HG03064 (cell line): ENCODE data around the gene CGB3.

Experiments
- ATAC-seq: cut with Tn5 transposase; IDR thresholded peaks from one replicate; pipeline ENCODE4 v1.9.1; 2021; ENCODE audit warnings: low read depth; ENCODE audit not compliant: unreplicated experiment

CGB3 gene

GRCh38 chr19:48991011-48991609 lies 33.0 kb downstream of the CGB3 start:
- ATAC-seq: no peak

- ATAC-seq: no peak
Observed at GRCh38 chr19:48990400-48990799, 33.7 kb downstream of the CGB3 start.

DNA sequence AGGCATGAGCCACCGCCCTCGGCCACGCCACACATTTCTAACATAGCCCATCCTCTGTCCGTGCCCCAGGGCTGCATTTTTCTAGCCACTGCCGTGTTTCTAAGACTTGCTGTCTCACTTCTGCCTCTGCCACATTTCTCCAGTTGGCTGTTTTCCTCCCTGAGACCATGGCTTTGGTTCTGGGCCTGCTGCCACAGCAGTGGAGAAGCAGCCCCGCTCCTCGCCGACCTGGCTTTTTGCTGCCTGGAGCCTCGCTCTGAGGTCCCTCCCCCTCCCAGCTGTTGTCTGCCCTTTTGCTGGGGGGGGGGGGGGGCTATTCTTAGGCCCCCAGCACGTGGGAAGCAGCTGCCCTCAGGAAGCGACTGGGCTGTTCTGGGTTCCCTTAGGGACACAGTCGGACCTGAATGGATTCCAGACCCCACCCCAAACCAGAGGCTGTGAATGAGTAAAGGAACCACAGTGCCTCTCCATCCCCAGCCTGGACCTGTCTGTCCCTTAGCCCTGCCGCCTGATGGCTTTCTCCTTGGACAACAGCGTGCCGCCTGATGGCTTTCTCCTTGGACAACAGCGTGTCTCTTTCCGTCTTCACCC lies 34.3 kb downstream of the CGB3 start:
- no peak for ATAC-seq

GRCh38 chr19:48988860-48989259 lies 35.3 kb downstream of the CGB3 start:
- no peak for ATAC-seq

DNA sequence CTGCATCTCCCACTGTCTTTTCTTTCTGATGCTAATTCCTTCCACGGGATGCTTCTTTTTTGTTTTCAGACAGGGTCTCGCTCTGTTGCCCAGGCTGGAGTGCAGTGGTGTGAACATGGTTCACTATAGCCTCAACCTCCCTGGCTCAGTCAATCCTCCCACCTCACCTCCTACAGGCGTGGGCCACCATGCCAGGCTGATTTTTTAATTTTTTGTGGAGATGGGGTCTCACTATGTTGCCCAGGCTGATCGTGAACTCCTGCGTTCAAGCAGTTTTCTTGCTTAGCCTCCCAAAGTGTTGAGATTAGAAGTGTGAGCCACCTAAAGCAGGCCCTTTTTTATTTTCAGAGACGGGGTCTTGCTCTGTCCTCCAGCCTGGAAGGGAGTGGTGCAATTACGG lies 35.8 kb downstream of the CGB3 start:
- ATAC-seq: no peak

- ATAC-seq: no peak
Observed at GRCh38 chr19:48987323-48987722, 36.8 kb downstream of the CGB3 start.

GRCh38 chr19:48986211-48986610 lies 37.9 kb downstream of the CGB3 start:
- ATAC-seq: no peak

DNA sequence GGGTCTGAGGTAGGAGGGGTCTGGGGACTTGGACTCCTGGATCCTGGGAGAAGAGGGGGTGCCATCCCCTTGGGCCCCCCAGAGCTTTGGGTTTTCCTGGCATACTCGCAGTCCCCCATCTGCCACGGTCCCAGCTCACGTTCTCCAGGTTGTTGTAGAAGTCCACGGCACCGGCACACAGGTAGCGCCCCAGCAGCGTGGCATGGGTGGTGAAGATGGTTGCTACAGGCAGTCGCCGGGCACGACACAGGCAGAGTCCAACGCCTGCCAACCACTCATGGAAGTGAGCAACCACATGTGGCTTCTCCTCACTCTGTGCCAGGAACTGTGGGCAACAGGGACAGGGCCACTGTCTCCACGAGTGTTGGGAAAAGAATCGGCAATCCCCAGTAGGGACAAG lies 38.4 kb downstream of the CGB3 start:
- ATAC-seq: no peak

DNA sequence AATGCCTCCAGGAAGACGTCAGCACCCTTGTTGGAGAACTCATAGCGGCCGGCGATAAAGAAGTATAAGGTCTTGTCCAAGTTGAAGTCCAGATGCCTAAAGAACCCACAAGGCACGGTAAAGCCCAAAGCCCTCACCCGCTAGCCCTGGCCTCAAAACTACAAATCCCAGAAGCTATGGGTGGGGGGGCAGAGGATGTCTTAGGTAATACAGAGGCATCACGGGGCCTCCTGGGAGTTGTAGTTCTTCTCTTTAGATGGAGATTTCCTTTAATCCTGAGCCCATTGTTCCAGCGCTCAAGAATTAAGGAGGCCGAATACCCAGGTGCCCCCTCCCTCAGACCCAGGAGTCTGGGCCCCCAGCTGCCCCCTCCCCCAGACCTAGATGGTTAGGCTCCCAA lies 41.9 kb downstream of the CGB3 start:
- no peak for ATAC-seq

- no peak for ATAC-seq
Observed at GRCh38 chr19:48977061-48977460, 47.1 kb downstream of the CGB3 start.

- ATAC-seq: no peak
Observed at GRCh38 chr19:48975947-48976847, 47.9 kb downstream of the CGB3 start.
